K562 (cell line): ENCODE results near the gene TMIGD3. TPM values are rescaled to one million over a fixed set of nuclear protein-coding genes. Genes with fewer than 3 reads are reported as not detected.

ENCODE experiments used
- ATAC-seq: fragments of 200-7000 bp; cut with Tn5 transposase; 3 replicates; pipeline ENCODE4 v1.9.1; 2020; ENCODE audit warnings: moderate library complexity
- BruUV-seq: library from RNA; stranded (reverse); fragments of 400-500 nt; replicated peaks from 2 replicates; lab custom pipeline; 2021; lab: Mats Ljungman, UMichigan
- CTCF ChIA-PET: fragments of 300-600 bp; formaldehyde crosslinking; extraction: SDS; loops from one replicate; lab custom pipeline; 2021; ENCODE audit warnings: low intra/inter-chr PET ratio; lab: Yijun Ruan, JAX
- POLR2A ChIA-PET: fragments of 300-600, 350-650 bp; sonication (Branson Sonifier 250); formaldehyde crosslinking; extraction: SDS; loops from one replicate; lab custom pipeline; 2021; ENCODE audit warnings: antibody characterized with exemption, inconsistent platforms; lab: Yijun Ruan, JAX
- DNase-seq, 4 experiments: peaks; one replicate each; pipeline versions ENCODE4 v3.0.0 to v3.0.0-alpha.2; 2011 to 2018; ENCODE audit warnings: low spot score in 3 of 4, mixed read lengths in 3 of 4; ENCODE audit errors: extremely low read depth in 1 of 4
- FAIRE-seq: peaks from 2 replicates; lab custom pipeline; 2011; peaks lifted over from hg19 to GRCh38; lab: Jason Lieb, UNC
- H2AFZ ChIP-seq: 2 replicates; pipeline ENCODE4 v1.6.0; 2011; ENCODE audit warnings: low read depth, low read length, control low read depth, inconsistent platforms
- H3K27ac ChIP-seq: fragments of 200-600 bp; 3 replicates; pipeline ENCODE4 v1.8.0; 2011; ENCODE audit warnings: low read depth, mild to moderate bottlenecking, control low read depth, inconsistent platforms, low read length, moderate library complexity, mixed read lengths; ENCODE audit errors: extremely low read depth
- H3K27me3 ChIP-seq, 2 experiments: fragments of 300-600 bp in 1 of 2; 2 replicates in 1 of 2; 3 replicates in 1 of 2; pipeline versions ENCODE4 v1.6.0 to v1.8.0; 2011; ENCODE audit warnings: inconsistent platforms in 2 of 2, low read length in 2 of 2, mild to moderate bottlenecking in 1 of 2, mixed read lengths in 1 of 2, moderate library complexity in 1 of 2; ENCODE audit not compliant: control insufficient read depth in 2 of 2, insufficient read depth in 2 of 2
- H3K36me3 ChIP-seq: fragments of 300-600 bp; 3 replicates; pipeline ENCODE4 v1.8.0; 2011; ENCODE audit warnings: mild to moderate bottlenecking, low read length, inconsistent platforms; ENCODE audit not compliant: control insufficient read depth, insufficient read depth
- H3K4me1 ChIP-seq, 2 experiments: fragments of 200-600 bp in 1 of 2; replicated peaks in 1 of 2; 2 replicates in 1 of 2; 3 replicates in 1 of 2; pipeline versions ENCODE4 v1.5.1 to v1.8.0; 2011; ENCODE audit warnings: inconsistent platforms in 2 of 2, low read length in 2 of 2, mild to moderate bottlenecking in 1 of 2, mixed read lengths in 1 of 2, moderate library complexity in 1 of 2; ENCODE audit not compliant: control insufficient read depth in 2 of 2, insufficient read depth in 2 of 2
- H3K4me2 ChIP-seq: 2 replicates; pipeline ENCODE4 v1.6.1; 2011; ENCODE audit warnings: low read length, control low read depth, inconsistent platforms, mixed read lengths; ENCODE audit not compliant: insufficient read depth
- H3K4me3 ChIP-seq: fragments of 200-600 bp; sonication (generic), shearing (Covaris generic); 2 replicates; pipeline ENCODE4 v1.5.1; 2016; ENCODE audit warnings: control low read depth, inconsistent platforms
- H3K79me2 ChIP-seq: fragments of 200-600 bp; 3 replicates; pipeline ENCODE4 v1.8.0; 2011; ENCODE audit warnings: low read length, inconsistent platforms; ENCODE audit not compliant: control insufficient read depth, insufficient read depth
- H3K9ac ChIP-seq, 2 experiments: 2 replicates each; pipeline versions ENCODE4 v1.6.0 to v1.6.1; 2011; ENCODE audit warnings: low read depth in 2 of 2, low read length in 2 of 2, control low read depth in 1 of 2, inconsistent platforms in 1 of 2, mild to moderate bottlenecking in 1 of 2, mixed read lengths in 1 of 2; ENCODE audit not compliant: insufficient read depth in 1 of 2
- H3K9me1 ChIP-seq: one replicate; pipeline ENCODE4 v1.6.0; 2011; ENCODE audit warnings: inconsistent platforms, mild to moderate bottlenecking, low read length, moderate library complexity; ENCODE audit not compliant: control insufficient read depth, insufficient read depth
- H3K9me3 ChIP-seq: replicated peaks from 2 replicates; pipeline ENCODE4 v1.5.1; 2011; ENCODE audit warnings: low read depth, low read length, inconsistent platforms; ENCODE audit not compliant: control insufficient read depth, insufficient read depth
- H4K20me1 ChIP-seq: replicated peaks from 2 replicates; pipeline ENCODE4 v1.6.1; 2011; ENCODE audit warnings: low read length, inconsistent platforms, mixed read lengths; ENCODE audit not compliant: control insufficient read depth, insufficient read depth
- CEBPG ChIP-seq, 3 experiments: fragments of 200-800 bp in 1 of 3; sonication (Bioruptor generic) in 1 of 3; sonication (generic) in 1 of 3; formaldehyde crosslinking in 1 of 3; IDR thresholded peaks in 2 of 3; conservative IDR thresholded peaks in 1 of 3; 2 replicates each; pipeline versions ENCODE4 v1.6.1 to v1.8.0; 2016 to 2022; ENCODE audit warnings: missing compliant biosample characterization in 2 of 3, missing genetic modification characterization in 2 of 3, mild to moderate bottlenecking in 1 of 3, missing genetic modification reagents in 1 of 3
- EGR1 ChIP-seq: fragments of 450-650 bp; conservative IDR thresholded peaks from 2 replicates; pipeline ENCODE4 v1.6.1; 2017; ENCODE audit warnings: mild to moderate bottlenecking
- NCOA6 ChIP-seq: fragments of 450-650 bp; IDR thresholded peaks from 2 replicates; pipeline ENCODE4 v1.6.1; 2017; ENCODE audit warnings: mild to moderate bottlenecking
- SPI1 ChIP-seq: IDR thresholded peaks from 2 replicates; pipeline ENCODE4 v1.6.1; 2011; ENCODE audit warnings: low read depth, low read length, control low read depth, borderline replicate concordance
- TBL1XR1 ChIP-seq, 2 experiments: IDR thresholded peaks; 2 replicates each; pipeline ENCODE4 v1.6.1; 2012; ENCODE audit warnings: improper control_type of control experiment in 2 of 2, low read length in 2 of 2, mild to moderate bottlenecking in 1 of 2
- ZNF551 ChIP-seq: fragments of 250-450 bp; sonication (Bioruptor Pico); IDR thresholded peaks from 2 replicates; pipeline ENCODE4 v1.5.0; 2021; ENCODE audit warnings: mild to moderate bottlenecking, moderate library complexity
- WGBS: fragments of 100-300 bp; shearing (Covaris generic); methylation state at CpG from one replicate; pipeline ENCODE4 v1.1.6; 2016; ENCODE audit warnings: low coverage, mixed read lengths; ENCODE audit not compliant: insufficient coverage; ENCODE audit errors: missing lambda C conversion rate; 5-methylcytosine and 5-hydroxymethylcytosine counted together
- in situ Hi-C: fragments of 300-500 bp; cut with MboI; formaldehyde crosslinking; loops from 4 replicates; pipeline ENCODE4 v1.15.0; 2018; ENCODE audit warnings: inconsistent platforms, mixed read lengths
- intact Hi-C: fragments of 100-400 bp; cut with micrococcal nuclease; formaldehyde crosslinking; loops from 2 replicates; pipeline ENCODE4 v1.14.2; 2022
- polyA plus RNA-seq, 8 experiments: library from polyadenylated mRNA; depleted of rRNA in 4 of 8; stranded (reverse) in 5 of 8; unstranded in 3 of 8; fragments of >200 nt; fragmentation: Nextera tagmentation in 2 of 8; fragmentation: Illumina TruSeq in 1 of 8; extraction: Ambion mirVana in 2 of 8; extraction: Trizol in 1 of 8; gene quantifications; 2 replicates each; pipeline versions ENCODE4 v1.2.1 to v1.2.3, GENCODE V29; 2011 to 2014; ENCODE audit warnings: inconsistent platforms in 1 of 8, missing spikeins in 1 of 8
- total RNA-seq, 7 experiments: library from RNA; depleted of rRNA in 6 of 7; stranded (reverse); fragments of >200 nt in 6 of 7; fragmentation: Illumina TruSeq in 2 of 7; extraction: Trizol in 2 of 7; gene quantifications; 2 replicates each; pipeline versions ENCODE4 v1.2.1 to v1.2.3, GENCODE V29; 2011 to 2021; ENCODE audit warnings: low replicate concordance in 1 of 7

The TMIGD3 gene
- total and polyA plus RNA-seq, 9 of the 15 experiments (the other 6 are each of a cell fraction or from before 2014, with no cell fraction given) = 0.11 to 0.13 (median 0.11) TPM; not detected in 6

GRCh38 chr1:111489604-111490003 is 13.8 kb downstream of the TMIGD3 start (continued):
- TF ChIP-seq CEBPG (CRISPR knock-in tag; IDR thresholded peaks at IDR 0.05) (peak; percentile 78), CEBPG (tag; conservative IDR thresholded peaks at IDR 0.05 in 1 of 2, IDR thresholded peaks at IDR 0.05 in 1 of 2) (peak; percentile 88 to 89), ZNF551 (CRISPR knock-in tag) (no peak), SPI1 (peak; percentile 74; the same call in 1 of the 2 replicates), TBL1XR1 (IDR thresholded peaks at IDR 0.05; ENCODE audit: low read length in 2 of 2) (no peak)

DNA sequence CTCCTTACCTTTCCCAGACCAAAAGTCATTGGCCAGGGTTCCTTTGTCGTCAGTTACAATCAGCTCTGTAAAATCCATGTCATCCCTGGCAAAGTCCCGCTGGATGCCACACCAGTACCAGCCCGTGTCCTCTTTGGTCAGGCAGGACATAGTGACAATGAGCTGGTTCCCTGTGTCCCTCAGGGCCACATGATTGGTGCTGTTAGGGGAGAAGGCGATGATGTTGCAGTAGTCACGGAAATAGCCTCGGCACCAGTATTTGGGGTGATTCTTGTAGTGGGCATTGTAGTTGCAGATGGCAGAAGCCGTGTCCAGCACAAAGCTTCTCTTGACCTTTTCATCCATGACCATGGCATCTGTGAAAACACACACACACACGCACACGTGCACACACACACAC is 14.8 kb downstream of the TMIGD3 start:
- Histone ChIP-seq H3K36me3 (no peaks in the 10 kb centered on the region), H3K4me3 (no peak overlapping the region), H3K27ac (no peak overlapping the region), H4K20me1 (no peaks in the 10 kb centered on the region), H3K9ac (no peak overlapping the region), H3K4me2 (no peak overlapping the region), H3K27me3 (peaks cover 15 to 47% of the 10 kb centered on the region in 2 experiments; a peak in 4 of 5 replicates)
- FAIRE-seq = no peak
- WGBS = 26% methylated on average over 9 of the region's 9 CpGs
- intact Hi-C loops = no loop called here
- no peak for ATAC-seq
- POLR2A ChIA-PET = interaction anchor here (0.6 to 1.1 kb wide), 2 partner anchors 15 to 26 kb away, joined by 4 read pairs; partner anchors contain the start of genes ADORA3 and TMIGD3
- TF ChIP-seq NCOA6 (no peak), EGR1 (no peak)
- TF ChIP-seq, all 486 proteins: peak for 0
- DNase-seq = no peak
- CTCF ChIA-PET = no interaction called here
- no TSS peak for BruUV-seq
- in situ Hi-C loops = loop anchor here (25.0 kb wide), 1 partner anchor 849 kb away; no protein-coding TSS in a partner anchor
- Histone ChIP-seq H2AFZ (no peak overlapping the region), H3K79me2 (no peaks in the 10 kb centered on the region), H3K9me1 (no peaks in the 10 kb centered on the region), H3K4me1 (no peaks in the 10 kb centered on the region; a peak in 1 of 5 replicates), H3K9me3 (no peaks in the 10 kb centered on the region)
